Measurements from ENCODE around the gene CYBRD1. TPM values are rescaled to one million over a fixed set of nuclear protein-coding genes. Genes with fewer than 3 reads are reported as not detected.
A peak's percentile ranks its signal among the peaks of the same experiment; 100 is the strongest.

Gene CYBRD1
- total and polyA plus RNA-seq, 2 donors: 186 to 223 TPM

DNA sequence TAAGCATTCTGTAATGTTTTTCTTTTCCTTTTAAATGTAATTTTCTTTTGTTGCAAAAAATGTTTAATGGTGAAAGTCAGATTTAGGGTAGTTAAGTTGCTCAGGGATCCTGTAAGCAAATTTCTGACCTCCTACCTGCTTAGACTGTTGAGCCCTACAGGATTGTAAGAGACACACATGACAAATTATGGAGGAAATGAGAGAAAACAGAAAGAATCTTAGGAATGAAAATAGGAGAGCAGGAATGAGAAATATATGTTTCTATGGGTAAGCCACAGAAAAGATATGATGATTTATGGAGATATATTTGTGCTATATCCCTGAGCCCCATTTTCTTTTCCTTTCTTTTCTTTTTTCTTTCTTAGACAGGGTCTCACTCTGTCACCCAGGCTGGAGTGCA lies 28.3 kb downstream of the CYBRD1 start:
- no peak for DNase-seq (ENCODE audit: extremely low spot score)
- no peak overlapping the region for H3K4me3 ChIP-seq (ENCODE audit: low read depth, low read length)
- H3K36me3 ChIP-seq (ENCODE audit: insufficient read depth): no peaks in the 10 kb centered on the region
- no peaks in the 10 kb centered on the region for H3K4me1 ChIP-seq (ENCODE audit: insufficient read depth)
- no peak overlapping the region for H3K27ac ChIP-seq (ENCODE audit: low read depth)

DNA sequence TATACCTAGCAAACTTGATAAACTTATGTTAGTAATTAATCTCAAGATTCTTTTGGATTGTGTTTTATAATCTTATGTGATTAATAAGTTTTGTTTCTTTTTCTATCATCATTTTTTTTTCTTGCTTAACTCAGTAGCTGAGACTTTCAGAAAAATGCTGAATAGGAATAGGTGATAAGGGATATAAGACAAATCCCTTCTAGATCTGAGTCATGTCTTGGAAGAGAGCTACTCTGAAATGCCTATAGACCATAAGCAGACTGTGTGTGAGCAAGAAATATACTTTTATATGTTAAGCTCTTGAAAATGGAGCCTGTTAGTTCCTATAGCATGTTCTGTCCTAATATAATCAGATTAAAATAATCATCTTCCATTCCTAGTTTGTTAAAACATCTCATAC lies 29.6 kb downstream of the CYBRD1 start:
- no peak for DNase-seq (ENCODE audit: extremely low spot score)
- no peak overlapping the region for H3K4me3 ChIP-seq (ENCODE audit: low read depth, low read length)
- no peaks in the 10 kb centered on the region for H3K4me1 ChIP-seq (ENCODE audit: insufficient read depth)
- no peak overlapping the region for H3K27ac ChIP-seq (ENCODE audit: low read depth)
- peaks cover 3% of the 10 kb centered on the region for H3K36me3 ChIP-seq (ENCODE audit: insufficient read depth)

GRCh38 chr2:171553236-171553635 lies 31.0 kb downstream of the CYBRD1 start:
- WGBS: 97% methylated on average over 2 of the region's 2 CpGs
- no peak for DNase-seq (ENCODE audit: extremely low spot score)
- H3K36me3 ChIP-seq (ENCODE audit: insufficient read depth): peaks cover 3% of the 10 kb centered on the region
- no peaks in the 10 kb centered on the region for H3K4me1 ChIP-seq (ENCODE audit: insufficient read depth)
- no peak overlapping the region for H3K4me3 ChIP-seq (ENCODE audit: low read depth, low read length)
- H3K27ac ChIP-seq (ENCODE audit: low read depth): no peak overlapping the region

- no peak overlapping the region for H3K27ac ChIP-seq (ENCODE audit: low read depth)
- no peak overlapping the region for H3K4me3 ChIP-seq (ENCODE audit: low read depth, low read length)
- H3K36me3 ChIP-seq (ENCODE audit: insufficient read depth): peaks cover 3% of the 10 kb centered on the region
- DNase-seq (ENCODE audit: extremely low spot score): no peak
- H3K4me1 ChIP-seq (ENCODE audit: insufficient read depth): no peaks in the 10 kb centered on the region
- WGBS: 91% methylated on average over 8 of the region's 8 CpGs
Observed at GRCh38 chr2:171553858-171554257, 31.6 kb downstream of the CYBRD1 start.

DNA sequence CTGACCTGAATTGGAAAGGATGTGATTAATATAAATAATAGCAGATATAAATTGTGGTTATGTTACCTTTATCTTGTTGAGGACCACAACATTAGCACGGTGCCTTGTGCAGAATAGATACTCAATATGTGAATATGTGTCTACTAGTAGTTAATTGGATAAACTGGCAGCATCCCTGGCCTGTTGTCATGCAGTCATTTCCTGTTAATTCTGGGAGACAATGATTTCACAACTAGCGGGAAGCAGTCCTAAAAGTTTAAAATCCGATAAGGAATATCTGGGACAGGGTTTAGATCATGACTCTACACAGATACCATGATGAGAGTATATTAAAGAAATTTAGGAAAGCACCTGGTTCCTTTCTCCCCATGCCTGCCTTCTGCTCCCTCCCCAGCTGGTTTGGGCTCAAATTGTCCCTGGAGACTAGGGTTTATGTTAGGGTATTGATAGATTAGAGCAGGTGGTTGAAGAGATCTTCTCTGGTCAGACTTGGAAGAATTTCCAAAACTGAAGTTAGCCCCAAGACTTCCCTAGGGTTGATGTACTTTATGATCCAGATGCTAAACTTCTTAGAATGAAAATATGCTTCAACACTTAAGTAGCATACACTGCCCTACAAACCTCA lies 32.8 kb downstream of the CYBRD1 start:
- no peak overlapping the region for H3K4me3 ChIP-seq (ENCODE audit: low read depth, low read length)
- no peaks in the 10 kb centered on the region for H3K4me1 ChIP-seq (ENCODE audit: insufficient read depth)
- H3K36me3 ChIP-seq (ENCODE audit: insufficient read depth): peaks cover 3% of the 10 kb centered on the region
- DNase-seq (ENCODE audit: extremely low spot score): no peak
- 57% methylated on average over 3 of the region's 3 CpGs for WGBS
- H3K27ac ChIP-seq (ENCODE audit: low read depth): no peak overlapping the region

DNA sequence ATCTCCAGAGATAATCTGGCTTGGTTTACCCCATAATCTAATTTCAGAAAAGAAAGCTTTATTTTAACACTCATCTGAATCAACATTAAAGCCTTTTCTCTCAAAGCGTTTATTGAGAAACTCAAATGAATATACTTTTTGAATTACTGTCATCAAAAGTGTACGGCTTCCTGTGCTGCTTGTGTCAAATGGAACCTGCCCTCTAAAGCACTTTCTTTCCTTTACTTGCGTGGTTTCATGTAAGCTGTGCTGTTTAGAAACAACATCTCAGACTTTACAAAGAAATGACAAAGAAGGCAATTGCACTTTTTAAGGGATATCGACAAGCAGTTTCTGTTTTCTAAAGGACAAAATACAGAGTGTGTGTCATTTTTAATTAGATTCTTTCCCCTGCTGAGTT lies 35.1 kb downstream of the CYBRD1 start:
- Histone ChIP-seq H3K27ac (ENCODE audit: low read depth) (no peak overlapping the region), H3K4me1 (ENCODE audit: insufficient read depth) (no peaks in the 10 kb centered on the region), H3K36me3 (ENCODE audit: insufficient read depth) (peaks cover 3% of the 10 kb centered on the region), H3K4me3 (ENCODE audit: low read depth, low read length) (no peak overlapping the region)
- WGBS: 89% methylated on average over 4 of the region's 4 CpGs
- DNase-seq (ENCODE audit: extremely low spot score): no peak

GRCh38 chr2:171563301-171563700 lies 41.0 kb downstream of the CYBRD1 start:
- Histone ChIP-seq H3K27ac (ENCODE audit: low read depth) (no peak overlapping the region), H3K36me3 (ENCODE audit: insufficient read depth) (no peaks in the 10 kb centered on the region), H3K4me3 (ENCODE audit: low read depth, low read length) (no peak overlapping the region), H3K4me1 (ENCODE audit: insufficient read depth) (no peaks in the 10 kb centered on the region)
- WGBS: 95% methylated on average over 3 of the region's 3 CpGs
- DNase-seq (ENCODE audit: extremely low spot score): no peak

- 40% methylated on average over 5 of the region's 5 CpGs for WGBS
- Histone ChIP-seq H3K4me1 (ENCODE audit: insufficient read depth) (no peaks in the 10 kb centered on the region), H3K4me3 (ENCODE audit: low read depth, low read length) (no peak overlapping the region), H3K27ac (ENCODE audit: low read depth) (no peak overlapping the region), H3K36me3 (ENCODE audit: insufficient read depth) (no peaks in the 10 kb centered on the region)
- no peak for DNase-seq (ENCODE audit: extremely low spot score)
Observed at GRCh38 chr2:171564463-171564862, 42.2 kb downstream of the CYBRD1 start.

DNA sequence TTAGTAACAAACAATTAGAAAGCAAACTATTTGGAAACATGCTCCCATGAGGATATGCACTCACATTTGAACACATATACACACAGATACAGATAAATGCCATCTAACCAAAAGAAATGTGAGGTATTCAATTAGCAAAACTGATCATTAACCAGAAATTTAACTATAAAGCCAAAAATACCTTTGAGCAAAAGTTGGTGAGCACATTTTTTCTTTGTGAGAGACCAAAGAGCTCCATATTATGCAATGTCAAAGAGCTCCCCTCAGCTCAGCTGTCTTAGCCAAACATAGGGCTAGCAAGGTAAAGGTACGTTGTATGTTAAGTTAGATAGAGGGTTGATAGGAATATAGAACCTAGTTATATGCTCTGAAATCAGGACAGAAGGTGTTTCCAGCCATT lies 43.8 kb downstream of the CYBRD1 start:
- 0% methylated on average over 1 of the region's 1 CpG for WGBS
- H3K27ac ChIP-seq (ENCODE audit: low read depth): no peak overlapping the region
- no peaks in the 10 kb centered on the region for H3K4me1 ChIP-seq (ENCODE audit: insufficient read depth)
- no peaks in the 10 kb centered on the region for H3K36me3 ChIP-seq (ENCODE audit: insufficient read depth)
- H3K4me3 ChIP-seq (ENCODE audit: low read depth, low read length): no peak overlapping the region
- DNase-seq (ENCODE audit: extremely low spot score): no peak

- H3K4me3 ChIP-seq (ENCODE audit: low read depth, low read length): no peak overlapping the region
- DNase-seq (ENCODE audit: extremely low spot score): no peak
- no peak overlapping the region for H3K27ac ChIP-seq (ENCODE audit: low read depth)
- H3K36me3 ChIP-seq (ENCODE audit: insufficient read depth): no peaks in the 10 kb centered on the region
- H3K4me1 ChIP-seq (ENCODE audit: insufficient read depth): no peaks in the 10 kb centered on the region
- 92% methylated on average over 4 of the region's 4 CpGs for WGBS
Observed at GRCh38 chr2:171566753-171567152, 44.5 kb downstream of the CYBRD1 start.

GRCh38 chr2:171568089-171568488 lies 45.8 kb downstream of the CYBRD1 start:
- WGBS: 48% methylated on average over 3 of the region's 3 CpGs

GRCh38 chr2:171571721-171572120 lies 49.4 kb downstream of the CYBRD1 start:
- Histone ChIP-seq H3K4me1 (ENCODE audit: insufficient read depth) (no peaks in the 10 kb centered on the region), H3K36me3 (ENCODE audit: insufficient read depth) (no peaks in the 10 kb centered on the region), H3K4me3 (ENCODE audit: low read depth, low read length) (no peak overlapping the region), H3K27ac (ENCODE audit: low read depth) (no peak overlapping the region)
- DNase-seq (ENCODE audit: extremely low spot score): no peak
- 68% methylated on average over 7 of the region's 7 CpGs for WGBS

More at GRCh38 chr2:171568089-171568488, 45.8 kb downstream of the CYBRD1 start:
- Histone ChIP-seq H3K4me1 (ENCODE audit: insufficient read depth) (no peaks in the 10 kb centered on the region), H3K27ac (ENCODE audit: low read depth) (no peak overlapping the region), H3K4me3 (ENCODE audit: low read depth, low read length) (no peak overlapping the region), H3K36me3 (ENCODE audit: insufficient read depth) (no peaks in the 10 kb centered on the region)
- DNase-seq (ENCODE audit: extremely low spot score): no peak

- H3K4me3 ChIP-seq (ENCODE audit: low read depth, low read length): no peak overlapping the region
- H3K27ac ChIP-seq (ENCODE audit: low read depth): no peak overlapping the region
- WGBS: 24% methylated on average over 21 of the region's 21 CpGs
- no peaks in the 10 kb centered on the region for H3K36me3 ChIP-seq (ENCODE audit: insufficient read depth)
- peak; percentile 14 for DNase-seq (ENCODE audit: extremely low spot score)
- H3K4me1 ChIP-seq (ENCODE audit: insufficient read depth): no peaks in the 10 kb centered on the region
Observed at GRCh38 chr2:171574149-171574795, 52.0 kb downstream of the CYBRD1 start.

GRCh38 chr2:171575606-171576005 lies 53.3 kb downstream of the CYBRD1 start:
- H3K4me3 ChIP-seq (ENCODE audit: low read depth, low read length): no peak overlapping the region
- no peak overlapping the region for H3K27ac ChIP-seq (ENCODE audit: low read depth)
- H3K36me3 ChIP-seq (ENCODE audit: insufficient read depth): no peaks in the 10 kb centered on the region
- DNase-seq (ENCODE audit: extremely low spot score): no peak
- 72% methylated on average over 5 of the region's 5 CpGs for WGBS
- H3K4me1 ChIP-seq (ENCODE audit: insufficient read depth): no peaks in the 10 kb centered on the region

Measured in urinary bladder (tissue), 4 donors.